Left lobe of liver (tissue), 2 donors: ENCODE results near the gene EXOC4. TPM values are rescaled to one million over a fixed set of nuclear protein-coding genes. Genes with fewer than 3 reads are reported as not detected.
"Not testable (repeated sequence)": the region's sequence is repeated elsewhere in the genome, so short reads cannot be mapped to it uniquely, and the experiment has no call there.

ENCODE experiments used
- ATAC-seq: fragments of 200-7000 bp; cut with Tn5 transposase; one replicate; pipeline ENCODE4 v1.9.1; 2020; ENCODE audit warnings: mild to moderate bottlenecking, moderate library complexity
- DNase-seq: peaks from one replicate; pipeline ENCODE4 v3.0.0-alpha.2; 2020; ENCODE audit warnings: low spot score
- total RNA-seq: library from RNA; stranded (reverse); gene quantifications from one replicate; pipeline ENCODE4 v1.2.1, GENCODE V29; 2021
- donor health status: DM: no; HTN: no; CAD: no; lungs with moderate emphysema.
- donor health status: DM: no; HTN: yes; CAD: no.

The EXOC4 gene
- total RNA-seq, 1 donor from 2014 or later = 23.1 TPM

DNA sequence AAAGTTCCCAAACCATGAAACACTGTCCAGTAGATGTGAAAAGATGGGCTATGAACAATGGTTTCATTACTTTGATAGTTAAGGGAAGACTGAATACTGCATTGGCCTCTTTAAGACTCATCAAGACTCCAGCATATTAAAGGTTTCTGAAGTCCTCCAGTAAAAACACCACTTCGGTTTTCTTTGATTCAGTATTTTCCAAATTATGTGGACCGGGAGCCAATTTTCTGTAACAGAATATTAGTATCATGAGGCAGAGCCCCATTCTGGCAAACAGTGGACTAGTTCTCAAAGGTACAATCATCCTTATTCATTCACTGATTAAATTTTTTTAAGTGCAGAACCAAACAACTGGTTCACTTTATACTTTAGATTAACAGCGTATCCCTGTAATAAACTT is 633.2 kb downstream of the EXOC4 start:
- no peak for ATAC-seq

DNA sequence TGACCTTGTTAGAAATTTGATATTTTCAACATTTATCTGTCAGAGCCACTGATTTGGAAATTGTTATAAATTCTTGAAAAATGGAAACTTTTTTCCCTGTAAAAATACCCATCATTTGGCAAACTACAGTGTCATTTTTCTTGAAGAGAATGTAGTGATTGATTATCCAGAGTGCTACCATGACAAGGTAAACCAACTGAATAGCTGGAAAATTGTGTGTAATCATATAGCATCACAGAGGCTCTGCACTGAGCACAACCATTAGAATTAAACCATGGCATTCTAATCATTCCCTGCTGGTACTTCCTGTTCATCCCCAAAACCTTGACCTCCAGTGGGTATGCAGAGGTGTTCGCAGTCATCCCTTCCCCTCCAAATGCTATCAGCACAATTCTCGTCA is 633.9 kb downstream of the EXOC4 start:
- ATAC-seq (no peak), DNase-seq (no peak)

More for the DNA sequence above, 633.2 kb downstream of the EXOC4 start:
- no peak for DNase-seq

DNA sequence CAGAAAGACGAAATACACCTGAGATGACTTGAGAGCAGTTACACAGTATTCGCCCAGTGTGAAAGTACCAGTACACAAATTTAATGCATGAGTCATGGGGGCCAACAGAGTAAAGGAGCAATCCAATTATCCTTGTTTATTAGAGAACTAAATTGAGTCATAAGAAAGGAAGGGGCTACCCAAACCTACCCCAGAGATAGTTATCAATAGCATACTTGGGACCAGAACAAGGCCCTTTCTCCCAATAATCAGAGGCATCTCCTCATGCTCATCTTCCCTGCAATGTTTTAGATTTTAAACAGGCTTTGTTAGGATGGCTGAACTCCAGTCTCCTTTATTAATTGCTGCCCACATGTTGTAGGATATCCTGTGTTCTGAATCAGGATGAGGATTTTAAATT is 634.6 kb downstream of the EXOC4 start:
- DNase-seq (no peak), ATAC-seq (no peak)

DNA sequence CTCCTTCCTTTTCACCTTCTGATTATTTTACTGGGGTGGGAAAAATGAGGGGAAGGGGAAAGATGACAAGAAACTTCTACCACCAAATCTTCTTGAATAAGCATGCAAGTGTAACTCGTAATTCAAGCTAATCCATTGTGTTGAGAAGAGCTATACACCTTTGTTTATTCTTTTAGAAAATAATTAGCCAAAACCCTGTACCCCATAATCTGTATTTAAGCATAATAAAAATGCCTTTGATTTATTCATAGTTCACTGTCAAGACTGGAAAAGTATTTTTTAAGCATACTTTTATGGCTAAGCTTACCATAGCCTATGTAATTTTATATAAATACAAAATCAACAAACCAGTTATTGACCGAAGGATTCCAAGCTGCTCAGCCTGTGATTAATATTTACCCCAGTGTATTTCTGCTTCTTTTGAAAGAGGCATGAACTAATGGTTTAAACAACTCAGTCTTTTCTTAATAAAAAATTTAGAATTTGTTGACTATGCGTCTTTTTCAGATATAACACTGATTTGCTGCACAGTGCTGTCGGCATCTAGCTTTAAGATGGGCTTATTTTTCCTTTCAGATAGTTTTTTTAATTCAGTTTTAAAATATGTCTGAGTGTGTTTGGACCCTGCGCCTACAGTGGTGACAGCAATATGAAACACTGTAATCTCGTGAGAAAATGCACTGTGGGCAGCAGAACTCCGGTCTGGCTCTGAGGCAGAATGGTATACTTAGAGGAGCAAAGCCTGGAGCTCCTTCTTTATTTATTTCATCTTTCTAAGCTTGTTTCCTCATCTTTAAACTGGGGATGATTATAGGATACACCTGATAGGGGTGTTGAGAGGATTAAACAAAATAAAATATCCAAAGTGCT is 635.4 kb downstream of the EXOC4 start:
- no peak for ATAC-seq
- no peak for DNase-seq

DNA sequence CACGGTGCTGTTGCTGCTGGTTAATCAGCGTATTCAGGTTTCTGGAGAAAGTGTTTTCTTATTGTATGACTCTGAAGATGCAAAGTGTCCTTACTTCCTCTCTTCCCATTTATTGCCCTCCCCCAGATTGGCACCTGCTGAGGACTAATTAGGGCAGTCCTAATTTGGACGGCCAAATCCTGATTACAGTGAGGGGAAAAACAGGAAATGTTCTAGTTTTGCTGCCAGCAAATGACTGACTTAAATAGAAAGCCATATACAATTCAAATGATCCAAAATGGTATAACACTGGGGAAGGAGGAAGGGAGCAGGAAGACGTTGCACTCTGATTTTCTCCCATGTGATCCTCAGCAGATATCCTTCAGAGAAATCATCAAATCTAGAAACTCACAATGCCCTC is 651.9 kb downstream of the EXOC4 start:
- DNase-seq = no peak
- ATAC-seq = no peak

DNA sequence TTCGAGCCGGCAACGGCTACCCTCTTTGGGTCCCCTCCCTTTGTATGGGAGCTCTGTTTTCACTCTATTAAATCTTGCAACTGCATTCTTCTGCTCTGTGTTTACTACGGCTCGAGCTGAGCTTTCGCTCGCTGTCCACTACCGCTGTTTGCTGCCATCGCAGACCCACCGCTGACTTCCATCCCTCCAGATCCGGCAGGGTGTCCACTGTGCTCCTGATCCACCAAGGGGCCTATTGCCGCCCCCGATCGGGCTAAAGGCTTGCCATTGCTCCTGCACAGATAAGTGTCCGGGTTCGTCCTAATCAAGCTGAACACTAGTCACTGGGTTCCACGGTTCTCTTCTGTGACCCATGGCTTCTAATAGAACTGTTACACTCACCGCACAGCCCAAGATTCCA is 653.7 kb downstream of the EXOC4 start:
- not testable (repeated sequence) for ATAC-seq, DNase-seq

DNA sequence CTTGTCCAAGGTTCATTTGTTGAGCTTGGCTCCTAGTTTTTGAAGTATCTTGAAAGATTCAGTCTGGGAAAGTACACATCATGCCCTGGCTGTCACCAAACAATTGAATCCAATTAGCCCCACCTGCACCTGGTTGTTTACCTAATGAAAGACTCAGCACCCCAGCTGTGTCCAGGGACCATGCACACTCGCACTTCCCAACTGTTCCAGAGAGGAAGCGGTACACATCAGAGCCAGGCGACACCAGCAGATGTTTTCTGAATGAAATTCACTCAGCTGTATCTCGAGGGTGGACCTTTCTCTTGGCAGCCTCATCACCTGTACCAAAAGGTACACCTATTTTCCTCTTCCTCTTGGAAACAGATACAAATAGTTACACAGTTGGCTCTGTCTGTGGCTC is 657.9 kb downstream of the EXOC4 start:
- ATAC-seq = no peak
- no peak for DNase-seq

DNA sequence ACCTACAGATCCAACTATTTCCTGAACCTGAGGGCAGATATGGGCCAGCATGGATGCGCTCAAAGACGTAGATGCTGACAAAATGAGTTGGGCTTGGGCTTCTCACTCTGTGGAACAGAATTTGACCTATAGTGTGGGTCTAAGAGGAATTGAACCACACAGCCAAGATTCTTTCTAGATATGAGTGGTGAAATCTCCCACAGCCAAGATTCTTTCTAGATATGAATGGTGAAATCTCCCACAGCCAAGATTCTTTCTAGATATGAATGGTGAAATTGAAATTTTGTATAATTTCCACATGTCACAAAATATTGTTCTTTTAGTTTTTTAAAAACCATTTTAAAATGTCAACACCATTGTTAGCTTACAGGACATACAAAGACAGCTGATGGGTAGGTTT is 658.8 kb downstream of the EXOC4 start:
- ATAC-seq (no peak), DNase-seq (no peak)

DNA sequence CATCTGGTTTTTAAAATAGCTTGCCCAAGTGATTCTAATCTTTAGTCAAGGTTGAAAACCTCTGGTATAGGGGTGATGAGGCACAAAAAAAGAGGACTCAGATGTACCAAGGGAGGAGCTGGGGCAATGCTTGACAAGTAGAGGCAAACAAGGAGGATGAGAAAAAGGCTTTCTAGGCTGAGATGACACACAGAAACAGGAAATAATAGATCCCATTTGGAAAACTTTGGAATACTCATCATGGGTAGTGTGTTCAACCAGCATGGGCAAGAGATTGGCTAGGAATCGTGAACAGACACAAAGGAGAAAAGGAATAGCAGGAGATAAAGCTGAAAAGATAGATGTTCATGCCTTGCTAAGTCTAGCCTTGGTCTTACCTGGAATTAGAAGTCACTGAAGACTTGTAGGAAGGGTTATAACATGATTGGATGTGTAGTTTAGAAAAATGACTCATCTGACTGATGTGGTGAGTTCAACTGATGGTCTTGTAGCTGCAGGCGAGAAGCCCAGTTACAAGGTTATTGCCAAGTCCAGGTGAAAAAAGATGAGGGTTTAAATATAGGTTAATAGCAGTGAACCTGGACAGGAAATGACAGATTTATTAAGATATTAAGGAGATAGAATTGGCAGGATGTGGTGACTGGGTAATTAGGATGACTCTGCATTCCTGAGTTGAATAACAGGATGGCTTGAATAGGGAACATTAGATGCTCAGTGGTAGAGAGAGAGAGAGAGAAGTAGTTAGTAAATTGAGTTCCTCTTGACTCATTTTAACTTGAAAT is 660.2 kb downstream of the EXOC4 start:
- ATAC-seq (no peak), DNase-seq (no peak)

DNA sequence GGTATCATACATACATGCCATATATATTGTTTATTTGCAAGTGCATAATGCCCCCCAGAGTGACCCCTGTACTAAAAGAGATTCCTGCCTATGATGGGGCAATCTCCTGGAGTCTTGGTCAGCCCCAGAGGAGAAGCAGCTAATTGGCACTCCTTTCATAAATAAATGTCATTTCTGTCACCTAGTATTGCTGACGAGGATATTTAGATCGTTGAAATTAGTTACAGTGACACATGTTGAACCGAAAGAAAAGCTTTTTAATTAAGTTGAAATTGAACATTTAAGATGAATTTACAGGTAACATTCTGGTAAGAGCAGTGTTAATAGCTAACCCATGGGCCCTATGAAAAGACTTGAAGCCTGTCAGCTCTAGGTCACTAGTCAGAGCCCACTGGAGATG is 663.7 kb downstream of the EXOC4 start:
- no peak for ATAC-seq

DNA sequence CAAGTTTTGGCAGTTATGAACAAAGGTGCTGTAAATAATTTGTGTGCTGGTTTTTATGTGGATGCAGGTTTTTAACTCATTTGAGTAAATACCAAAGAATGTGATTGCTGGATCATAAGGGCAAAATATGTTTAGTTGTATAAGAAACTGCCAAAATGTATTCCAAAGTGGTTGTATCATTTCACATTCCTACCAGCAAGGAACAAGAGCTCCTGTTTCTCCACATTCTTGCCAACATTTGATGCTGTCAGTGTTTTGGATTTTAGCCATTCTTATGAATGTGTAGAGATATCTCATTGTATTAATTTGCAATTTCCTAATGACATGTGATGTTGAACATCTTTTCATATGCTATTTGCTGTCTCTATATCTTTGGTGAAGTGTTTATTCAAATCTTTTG is 666.9 kb downstream of the EXOC4 start:
- no peak for ATAC-seq
- DNase-seq = no peak

More for the DNA sequence above, 663.7 kb downstream of the EXOC4 start:
- no peak for DNase-seq

DNA sequence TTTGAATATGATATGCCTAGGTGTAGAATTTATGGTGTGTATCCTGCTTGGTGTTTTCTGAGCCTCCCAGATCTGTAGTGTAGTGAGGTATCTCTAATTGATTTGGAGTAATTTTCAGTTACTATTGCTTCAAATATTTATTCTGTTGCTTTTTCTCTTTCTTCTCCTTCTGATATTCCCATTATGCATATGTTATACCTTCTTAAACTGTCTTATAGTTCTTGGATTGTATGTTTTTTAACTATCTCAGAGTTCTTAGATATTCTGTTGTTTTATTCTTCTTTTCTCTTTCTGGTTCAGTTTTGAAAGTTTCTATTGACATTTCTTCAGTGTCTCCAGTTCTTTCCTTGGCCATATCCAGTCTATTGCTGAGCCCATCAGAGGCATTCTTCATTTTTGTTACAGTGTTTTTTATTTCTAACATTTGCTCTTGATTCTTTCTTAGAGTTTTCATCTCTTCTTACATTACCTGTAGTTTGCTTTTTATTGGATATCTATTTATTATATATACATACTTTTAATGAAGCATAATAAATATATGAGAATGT is 668.8 kb downstream of the EXOC4 start:
- ATAC-seq (no peak), DNase-seq (no peak)

DNA sequence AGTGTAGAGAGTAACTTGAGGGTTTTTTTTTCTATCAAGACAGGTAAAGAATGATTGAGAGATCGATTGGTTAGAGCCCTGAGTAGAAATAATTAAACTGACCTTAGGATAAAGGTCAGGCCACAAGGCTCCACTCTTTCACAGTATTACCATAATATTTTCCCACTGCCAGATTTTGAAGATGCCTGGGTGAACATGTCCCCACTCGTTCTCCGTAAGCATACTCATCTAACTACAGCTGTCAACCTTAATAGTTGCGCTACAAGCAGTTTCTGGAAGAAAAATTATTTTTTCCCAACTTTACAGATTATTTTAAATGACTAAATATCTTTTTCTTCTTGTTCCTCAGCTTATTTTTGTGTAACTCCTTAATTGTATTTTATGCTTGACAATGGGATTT is 671.1 kb downstream of the EXOC4 start:
- ATAC-seq = no peak
- DNase-seq = no peak

DNA sequence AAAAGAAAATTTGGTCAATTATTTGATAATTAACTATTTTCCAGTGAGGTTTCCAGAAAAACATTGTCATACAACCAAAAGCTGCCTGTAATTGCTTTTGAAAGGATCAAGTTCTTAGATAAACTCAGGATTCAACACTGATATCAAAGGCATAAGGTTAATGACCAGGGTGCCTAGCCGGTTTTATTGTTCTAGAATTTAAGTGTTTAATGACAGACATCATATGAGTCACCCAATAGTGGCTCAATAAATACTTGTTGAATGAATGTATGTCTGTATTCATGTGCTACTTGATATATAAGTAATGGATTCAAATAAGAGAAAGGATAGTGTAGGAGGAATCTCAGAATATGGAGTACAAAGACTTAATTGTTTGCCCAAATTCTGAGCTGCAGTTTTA is 678.2 kb downstream of the EXOC4 start:
- ATAC-seq (no peak), DNase-seq (no peak)

DNA sequence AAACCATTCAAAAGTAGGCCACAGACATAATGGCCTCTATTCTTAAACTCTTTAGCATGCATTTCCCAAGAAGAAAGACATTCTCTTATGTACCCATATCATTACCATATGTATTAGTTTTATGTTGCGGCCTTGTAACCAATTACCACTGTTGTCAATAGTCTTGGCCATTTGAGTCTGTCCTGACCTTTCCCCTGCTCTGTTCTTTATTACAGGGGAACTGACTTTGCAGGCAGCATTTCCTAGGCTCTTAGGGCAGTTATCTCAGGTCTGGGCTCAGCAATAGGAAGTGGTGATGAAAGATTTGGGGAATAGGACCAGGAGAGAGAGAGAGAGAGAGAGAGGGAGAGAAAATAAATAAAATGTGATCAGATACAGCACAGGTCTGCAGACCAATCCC is 679.7 kb downstream of the EXOC4 start:
- DNase-seq = no peak
- no peak for ATAC-seq

DNA sequence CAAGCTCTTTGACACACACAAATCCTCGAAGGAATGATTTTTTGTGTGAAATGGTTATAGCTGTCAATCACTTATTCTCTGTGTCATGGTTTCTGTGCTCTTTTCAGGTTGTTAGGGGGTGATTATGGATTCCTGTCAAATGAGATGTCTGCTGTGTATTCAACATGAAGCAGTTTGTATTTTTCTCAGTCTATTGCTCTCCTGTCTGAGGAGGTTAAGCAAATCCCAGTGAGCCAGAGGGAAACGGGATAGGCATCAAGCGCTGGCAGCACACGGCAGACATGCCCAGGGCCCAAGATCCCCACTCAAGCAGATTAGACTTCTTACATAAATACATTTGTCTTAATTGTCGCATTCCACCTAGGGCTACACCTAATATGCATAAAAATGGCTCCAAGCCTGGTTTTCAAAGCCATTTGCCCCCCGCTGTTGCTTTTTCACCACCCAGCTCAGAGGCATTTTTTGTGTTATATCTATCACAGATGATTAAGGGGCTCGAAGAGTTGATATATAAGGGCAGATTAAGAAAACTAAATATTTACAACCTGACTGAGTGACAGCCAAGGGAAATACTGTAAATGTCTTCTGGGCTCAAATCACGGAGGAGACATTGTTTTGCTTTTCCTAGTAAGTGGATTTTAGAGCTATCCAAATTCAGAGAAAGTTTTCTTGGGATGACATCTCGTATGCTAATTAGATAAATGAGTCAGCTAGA is 681.5 kb downstream of the EXOC4 start:
- DNase-seq (no peak), ATAC-seq (no peak)

DNA sequence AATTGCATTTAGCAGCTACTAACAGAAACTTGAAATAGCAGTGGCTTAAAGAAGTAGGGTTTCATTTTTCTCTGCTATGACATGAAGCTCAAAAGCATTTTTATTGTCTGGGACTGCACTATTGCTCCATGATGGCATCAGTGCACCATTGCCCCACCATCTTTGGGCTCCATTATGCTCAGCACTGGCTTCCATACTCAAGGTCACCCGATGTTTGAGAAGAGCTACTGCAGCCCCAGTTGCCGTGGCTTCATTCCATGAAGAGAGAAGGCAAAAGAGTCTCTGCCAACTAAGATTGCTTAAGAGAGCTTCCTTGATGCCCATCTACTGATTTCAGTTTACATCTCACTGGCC is 682.1 kb downstream of the EXOC4 start:
- ATAC-seq = no peak
- DNase-seq = no peak

DNA sequence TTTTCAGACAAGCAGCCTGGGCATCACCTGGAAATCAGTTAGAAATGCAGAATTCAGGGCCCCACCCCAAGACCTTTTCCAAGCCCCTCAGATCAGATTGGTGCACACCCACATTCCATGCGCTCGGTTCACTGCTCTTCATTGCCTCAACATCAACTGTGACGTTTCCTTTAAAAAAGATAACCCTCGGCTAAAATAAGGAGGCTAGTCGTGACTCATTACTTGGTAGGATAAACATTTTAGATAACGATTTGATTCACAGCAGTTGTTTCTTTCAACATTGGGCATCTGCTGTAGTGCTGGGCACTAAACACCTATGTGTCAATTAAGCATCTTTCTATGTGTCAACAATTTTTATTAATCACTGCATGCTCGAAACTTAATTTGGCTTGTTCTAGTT is 683.2 kb downstream of the EXOC4 start:
- DNase-seq (no peak), ATAC-seq (no peak)

DNA sequence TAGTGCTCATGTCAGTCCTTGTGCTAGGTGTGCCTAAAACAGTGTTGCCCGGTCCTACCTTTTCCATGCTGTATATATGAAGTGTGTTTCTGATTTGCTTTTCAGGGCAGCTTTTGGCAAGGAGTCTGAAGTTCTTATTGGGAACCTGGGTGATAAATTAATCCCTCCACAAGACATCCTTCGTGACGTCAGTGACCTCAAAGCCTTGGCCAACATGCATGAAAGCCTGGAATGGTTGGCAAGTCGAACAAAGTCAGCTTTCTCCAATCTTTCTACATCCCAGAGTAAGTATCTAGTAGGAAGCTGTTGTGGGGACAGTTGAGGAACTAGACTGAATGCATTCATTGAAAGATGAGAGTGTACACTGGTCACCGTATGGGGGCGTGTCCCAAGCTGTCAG is 684.9 kb downstream of the EXOC4 start:
- no peak for ATAC-seq

DNA sequence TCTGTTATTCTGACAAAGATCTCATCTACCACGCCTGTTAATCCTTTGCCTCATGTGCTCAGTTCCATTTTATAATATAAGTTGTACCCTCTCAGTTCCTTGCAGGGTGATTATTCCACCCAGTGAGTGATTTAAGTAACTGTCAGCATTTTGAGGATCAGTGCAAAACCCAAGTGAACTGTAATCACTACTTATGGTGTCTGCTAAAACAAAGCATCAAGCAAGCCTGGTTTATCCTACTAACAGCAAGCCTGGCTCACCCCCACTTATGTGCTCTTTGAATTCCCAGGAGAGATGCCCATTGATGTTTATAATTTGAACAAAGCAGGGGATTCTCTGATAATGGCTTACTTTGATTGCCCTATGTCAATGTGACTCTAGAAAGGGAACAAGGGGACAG is 687.5 kb downstream of the EXOC4 start:
- no peak for ATAC-seq

More for the DNA sequence above, 684.9 kb downstream of the EXOC4 start:
- no peak for DNase-seq

DNA sequence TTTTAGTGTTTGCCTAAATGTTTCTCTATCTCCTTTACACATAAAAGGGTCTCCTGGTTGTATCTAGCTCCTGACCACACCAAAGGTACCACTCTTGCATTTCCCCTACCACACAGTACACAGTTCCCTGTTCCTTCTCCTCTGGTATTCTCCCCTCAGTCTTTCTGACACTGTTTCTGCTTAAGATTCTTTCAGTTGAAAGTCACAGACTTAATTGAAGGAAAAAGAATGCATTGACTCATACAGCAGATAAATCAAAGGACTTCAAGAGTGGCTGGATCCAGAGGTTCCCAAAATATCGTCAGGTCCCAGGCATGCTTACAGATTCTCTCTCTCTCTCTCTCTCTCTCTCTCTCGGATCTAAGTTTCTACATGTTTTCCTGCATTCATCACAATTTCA is 688.6 kb downstream of the EXOC4 start:
- DNase-seq (no peak), ATAC-seq (no peak)

More for the DNA sequence above, 687.5 kb downstream of the EXOC4 start:
- no peak for DNase-seq
